Fibroblast of the aortic adventitia (primary cell): ENCODE data around the gene ZBED1. TPM values are rescaled to one million over a fixed set of nuclear protein-coding genes. Genes with fewer than 3 reads are reported as not detected.
"Not testable (repeated sequence)": the region's sequence is repeated elsewhere in the genome, so short reads cannot be mapped to it uniquely, and the experiment has no call there.

Experiments
- DNase-seq: peaks from one replicate; pipeline ENCODE4 v3.0.0-alpha.2; 2010; ENCODE audit warnings: low read depth
- H3K4me3 ChIP-seq: 2 replicates; pipeline ENCODE4 v1.5.1; 2011; ENCODE audit warnings: low read depth, mild to moderate bottlenecking, control low read depth, low read length, moderate library complexity
- total RNA-seq: library from RNA; depleted of rRNA; stranded (reverse); fragments of >200 nt; gene quantifications from 2 replicates; pipeline ENCODE4 v1.2.3, GENCODE V29; 2012; ENCODE audit warnings: low replicate concordance
- TF ChIP-seq, protein P1 (sequence below): IDR thresholded peaks from 2 replicates; pipeline ENCODE4 v1.5.1; 2011; ENCODE audit warnings: mild to moderate bottlenecking, low read length, control low read depth, inconsistent platforms; ENCODE audit not compliant: insufficient read depth

Gene ZBED1
- total RNA-seq, 1 donor, result 25.3 TPM

DNA sequence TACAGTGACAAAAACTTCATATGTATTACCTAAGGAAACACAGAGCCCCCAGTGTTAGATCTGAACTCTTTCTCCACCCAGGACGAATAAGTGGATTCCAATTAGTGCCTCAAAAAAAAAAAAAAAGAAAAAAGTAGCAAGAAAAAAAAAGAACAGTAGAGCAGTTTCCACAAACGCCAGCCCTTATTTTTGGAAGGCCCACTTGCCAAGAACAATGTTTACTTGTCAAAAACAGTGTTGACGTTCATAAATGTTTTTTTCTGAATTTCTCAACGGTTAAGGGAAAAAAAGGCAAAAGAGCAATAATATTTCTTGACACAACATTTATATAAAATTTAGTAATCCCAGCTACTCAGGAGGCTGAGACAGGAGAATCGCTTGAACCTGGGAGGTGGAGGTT lies 38.7 kb downstream of the ZBED1 start:
- no peak for DNase-seq

DNA sequence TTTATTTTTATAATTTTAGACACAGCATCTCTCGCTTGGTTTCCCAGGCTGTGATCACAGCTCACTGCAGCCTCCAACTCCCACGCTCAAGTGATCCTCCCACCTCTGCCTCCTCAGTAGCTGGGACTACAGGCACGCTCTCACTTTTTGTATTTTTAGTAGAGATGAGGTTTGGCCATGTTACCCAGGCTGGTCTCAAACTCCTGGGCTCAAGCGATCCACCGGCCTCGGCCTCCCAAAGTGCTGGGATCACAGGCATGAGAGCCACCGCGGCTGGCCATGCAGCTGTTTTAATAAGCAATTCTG lies 39.1 kb downstream of the ZBED1 start:
- TF ChIP-seq, protein P1, sequence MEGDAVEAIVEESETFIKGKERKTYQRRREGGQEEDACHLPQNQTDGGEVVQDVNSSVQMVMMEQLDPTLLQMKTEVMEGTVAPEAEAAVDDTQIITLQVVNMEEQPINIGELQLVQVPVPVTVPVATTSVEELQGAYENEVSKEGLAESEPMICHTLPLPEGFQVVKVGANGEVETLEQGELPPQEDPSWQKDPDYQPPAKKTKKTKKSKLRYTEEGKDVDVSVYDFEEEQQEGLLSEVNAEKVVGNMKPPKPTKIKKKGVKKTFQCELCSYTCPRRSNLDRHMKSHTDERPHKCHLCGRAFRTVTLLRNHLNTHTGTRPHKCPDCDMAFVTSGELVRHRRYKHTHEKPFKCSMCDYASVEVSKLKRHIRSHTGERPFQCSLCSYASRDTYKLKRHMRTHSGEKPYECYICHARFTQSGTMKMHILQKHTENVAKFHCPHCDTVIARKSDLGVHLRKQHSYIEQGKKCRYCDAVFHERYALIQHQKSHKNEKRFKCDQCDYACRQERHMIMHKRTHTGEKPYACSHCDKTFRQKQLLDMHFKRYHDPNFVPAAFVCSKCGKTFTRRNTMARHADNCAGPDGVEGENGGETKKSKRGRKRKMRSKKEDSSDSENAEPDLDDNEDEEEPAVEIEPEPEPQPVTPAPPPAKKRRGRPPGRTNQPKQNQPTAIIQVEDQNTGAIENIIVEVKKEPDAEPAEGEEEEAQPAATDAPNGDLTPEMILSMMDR, result no peak
- DNase-seq, result no peak
- no peak overlapping the region for H3K4me3 ChIP-seq

More for the DNA sequence above, 38.7 kb downstream of the ZBED1 start:
- TF ChIP-seq, protein P1, result no peak
- no peak overlapping the region for H3K4me3 ChIP-seq

DNA sequence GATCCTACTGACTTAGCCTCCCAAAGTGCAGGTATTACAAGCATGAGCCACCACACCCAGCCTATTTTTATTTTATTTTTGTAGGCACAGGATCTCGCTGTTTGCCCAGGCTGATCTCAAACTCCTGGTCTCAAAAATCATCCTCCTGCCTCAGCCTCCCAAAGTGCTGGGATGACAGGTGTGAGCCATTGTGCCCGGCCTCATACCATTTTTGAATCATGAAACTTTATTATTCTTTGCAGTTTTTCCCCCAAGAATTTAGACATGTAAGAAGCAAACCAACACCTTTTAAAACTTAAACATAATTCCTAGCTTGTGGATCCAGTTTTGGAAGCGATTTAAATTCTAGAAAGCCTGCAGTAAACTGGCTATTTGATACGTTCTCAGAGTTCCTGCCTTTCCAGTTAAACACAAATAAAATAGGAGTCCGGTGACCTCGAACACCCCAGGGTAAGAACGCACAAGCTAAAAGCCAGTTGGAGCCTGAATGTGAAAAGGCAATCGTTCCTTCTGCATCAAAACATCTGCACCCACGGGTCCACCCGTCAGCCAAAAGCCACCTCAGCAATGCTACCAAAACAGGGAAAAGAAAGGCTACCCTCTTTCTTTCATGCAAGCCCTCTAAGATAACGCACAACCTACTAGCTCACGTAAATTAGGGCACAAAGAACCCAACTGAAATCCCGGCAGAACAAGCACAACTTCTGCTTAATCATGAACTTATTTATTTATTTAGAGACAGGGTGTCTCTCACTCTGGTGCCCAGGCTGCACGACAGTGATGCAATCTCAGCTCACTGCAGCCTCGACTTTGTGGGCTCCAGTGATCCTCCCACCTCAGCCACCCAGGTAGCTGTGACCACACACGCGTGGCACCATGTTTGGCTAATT lies 39.7 kb downstream of the ZBED1 start:
- H3K4me3 ChIP-seq, DNase-seq: not testable (repeated sequence)

DNA sequence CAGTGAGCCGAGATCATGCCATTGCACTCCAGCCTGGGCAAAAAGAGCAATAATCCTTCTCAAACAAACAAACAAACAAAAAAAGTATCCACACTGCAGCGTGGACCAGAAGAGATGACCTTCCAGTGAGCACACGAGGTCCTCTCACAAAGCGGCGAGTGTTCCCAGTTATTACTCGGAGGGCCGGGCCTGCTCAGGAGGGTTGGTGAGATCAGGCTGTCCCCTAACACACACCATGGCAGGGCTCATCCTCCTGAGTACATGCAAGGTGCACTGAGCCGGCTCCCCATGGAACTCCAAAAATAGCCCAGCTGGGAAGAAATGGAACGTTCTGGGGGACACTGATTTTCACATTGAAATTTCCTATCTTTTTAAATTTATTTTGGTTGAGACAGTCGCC lies 40.7 kb downstream of the ZBED1 start:
- DNase-seq, H3K4me3 ChIP-seq: not testable (repeated sequence)

DNA sequence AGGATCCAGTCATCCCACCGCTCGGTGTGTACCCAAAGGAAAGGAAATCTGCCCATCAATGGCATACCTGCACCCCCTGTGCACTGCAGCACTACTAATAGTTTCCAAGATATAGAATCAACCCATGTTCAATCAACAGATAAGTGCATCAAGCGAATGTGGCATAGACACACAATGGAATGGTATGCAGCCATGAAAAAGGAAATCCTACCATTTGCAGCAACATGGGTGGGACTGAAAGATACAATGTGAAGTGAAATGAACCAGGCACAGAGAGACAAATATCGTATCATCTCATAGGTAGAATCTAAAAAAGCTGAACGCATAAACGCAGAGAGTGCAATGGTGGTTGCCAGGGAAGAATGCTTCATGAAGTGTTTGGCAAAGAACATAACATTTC lies 42.5 kb downstream of the ZBED1 start:
- TF ChIP-seq, protein P1, result no peak
- no peak for DNase-seq
- no peak overlapping the region for H3K4me3 ChIP-seq

DNA sequence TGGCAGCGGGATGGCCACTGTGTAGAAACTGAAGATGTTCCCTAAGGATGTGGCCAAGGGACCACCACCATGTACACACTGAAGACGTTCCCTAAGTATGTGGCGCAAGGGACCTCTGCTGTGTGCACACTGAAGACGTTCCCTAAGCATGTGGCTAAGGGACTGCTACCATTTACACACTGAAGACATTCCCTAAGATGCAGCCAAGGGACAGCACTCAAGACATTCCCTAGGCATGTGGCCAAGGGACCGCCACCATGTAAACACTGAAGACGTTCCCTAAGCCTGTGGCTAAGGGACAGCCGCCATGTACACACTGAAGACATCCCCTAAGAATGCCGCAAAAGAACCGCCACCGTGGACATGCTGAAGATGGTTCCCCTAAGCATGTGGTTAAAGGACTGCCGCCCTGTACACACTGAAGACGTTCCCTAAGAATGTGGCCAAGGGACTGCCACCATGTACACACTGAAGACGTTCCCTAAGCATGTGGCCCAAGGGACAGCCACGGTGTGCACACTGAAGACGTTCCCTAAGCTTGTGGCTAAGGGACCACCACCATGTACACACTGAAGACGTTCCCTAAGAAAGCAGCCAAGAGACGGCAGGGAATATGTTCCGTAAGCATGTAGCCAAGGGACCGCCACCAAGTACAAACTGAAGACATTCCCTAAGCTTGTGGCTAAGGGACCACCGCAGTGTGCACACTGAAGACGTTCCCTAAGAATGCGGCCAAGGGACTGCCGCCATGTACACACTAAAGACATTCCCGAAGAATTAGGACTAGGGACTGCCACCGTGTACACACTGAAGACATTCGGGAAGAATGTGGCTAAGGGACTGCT lies 43.3 kb downstream of the ZBED1 start:
- no peak for DNase-seq
- H3K4me3 ChIP-seq, result no peak overlapping the region
- TF ChIP-seq, protein P1, result no peak

DNA sequence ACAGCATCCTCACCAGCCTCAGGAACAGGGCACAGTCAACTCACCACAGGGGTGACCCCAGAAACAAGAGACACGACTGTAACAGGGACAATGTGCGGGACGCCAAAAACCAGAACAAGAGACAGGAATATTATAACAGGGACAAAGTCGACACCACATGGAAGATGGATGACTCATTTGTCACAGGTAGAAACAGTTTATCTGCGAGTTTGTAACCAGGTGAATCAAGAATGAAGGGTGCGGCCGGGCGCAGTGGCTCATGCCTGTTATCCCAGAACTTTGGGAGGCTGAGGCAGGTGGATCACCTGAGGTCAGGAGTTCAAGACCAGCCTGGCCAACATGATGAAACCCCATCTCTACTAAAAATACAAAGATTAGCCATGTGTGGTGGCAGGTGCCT lies 44.7 kb downstream of the ZBED1 start:
- H3K4me3 ChIP-seq, result not testable (repeated sequence)

DNA sequence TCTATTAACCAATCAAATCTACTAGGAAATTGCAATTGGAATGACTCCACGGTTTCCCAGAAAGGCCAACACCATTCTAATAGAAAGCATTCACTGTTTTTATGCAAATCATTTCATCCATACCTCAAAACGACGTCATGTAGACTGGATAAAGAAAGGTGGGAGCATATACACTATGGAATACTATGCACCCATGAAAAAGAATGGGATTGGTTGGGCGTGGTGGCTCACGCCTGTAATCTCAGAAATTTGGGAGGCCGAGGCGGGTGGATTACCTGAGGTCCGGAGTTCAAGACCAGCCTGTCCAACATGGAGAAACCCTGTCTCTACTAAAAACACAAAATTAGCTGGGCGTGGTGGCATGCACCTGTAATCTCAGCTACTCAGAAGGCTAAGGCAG lies 46.2 kb downstream of the ZBED1 start:
- not testable (repeated sequence) for DNase-seq, H3K4me3 ChIP-seq

More for the DNA sequence above, 44.7 kb downstream of the ZBED1 start:
- not testable (repeated sequence) for DNase-seq

DNA sequence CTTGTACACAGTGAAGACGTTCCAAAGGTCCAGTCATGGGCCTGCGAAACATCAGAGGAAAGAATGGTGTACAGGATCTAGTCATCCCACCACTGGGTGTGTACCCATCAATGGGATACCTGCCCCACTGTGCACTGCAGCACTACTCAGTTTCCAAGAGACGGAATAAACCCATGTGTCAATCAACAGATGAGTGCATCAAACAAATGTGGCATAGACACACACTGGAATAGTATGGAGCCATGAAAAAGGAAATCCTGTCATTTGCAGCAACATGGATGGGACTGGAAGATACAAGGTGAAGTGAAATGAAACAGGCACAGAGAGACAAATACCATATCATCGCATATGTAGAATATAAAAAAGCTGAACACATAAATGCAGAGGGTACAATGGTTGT lies 48.0 kb downstream of the ZBED1 start:
- no peak overlapping the region for H3K4me3 ChIP-seq
- DNase-seq, result no peak
- TF ChIP-seq, protein P1, result no peak
